HCT116 (cell line): ENCODE data around the gene SH2D1B. TPM values are rescaled to one million over a fixed set of nuclear protein-coding genes. Genes with fewer than 3 reads are reported as not detected.

Experiments
- ATAC-seq: fragments of 200-7000 bp; cut with Tn5 transposase; 2 replicates; pipeline ENCODE4 v1.9.1; 2020; ENCODE audit warnings: mild to moderate bottlenecking, moderate library complexity
- BruUV-seq: library from RNA; stranded (reverse); fragments of 400-500 nt; replicated peaks from 2 replicates; lab custom pipeline; 2021; lab: Mats Ljungman, UMichigan
- CTCF ChIA-PET: fragments of 300-600 bp; sonication (Branson Sonifier 250); formaldehyde crosslinking; loops from one replicate; lab custom pipeline; 2021; ENCODE audit warnings: antibody characterized with exemption; lab: Charles Lee
- POLR2A ChIA-PET: fragments of 300-600, 350-600 bp; sonication (Branson Sonifier 250); formaldehyde crosslinking; loops from one replicate; lab custom pipeline; 2021; ENCODE audit warnings: antibody characterized with exemption; lab: Charles Lee
- RAD21 ChIA-PET, 2 experiments: fragments of 300-600 bp; sonication (Branson Sonifier 250); formaldehyde crosslinking; loops; one replicate each; lab custom pipeline; 2023; ENCODE audit warnings: low total read pairs in 2 of 2; ENCODE audit not compliant: uncharacterized antibody in 2 of 2, unreplicated experiment in 2 of 2, low non-redundant PET in 1 of 2; lab: Charles Lee
- DNase-seq: peaks from one replicate; pipeline ENCODE4 v3.0.0-alpha.2; 2010; ENCODE audit warnings: low read depth, low spot score
- H2AFZ ChIP-seq: fragments of 200-600 bp; shearing (Covaris generic), sonication (generic); 2 replicates; pipeline ENCODE4 v1.6.1; 2017; ENCODE audit warnings: low read depth, mixed run types, mixed read lengths, antibody characterized with exemption, low read length; ENCODE audit not compliant: poor library complexity, severe bottlenecking
- H3K27ac ChIP-seq: 2 replicates; pipeline ENCODE4 v1.5.1; 2012; ENCODE audit warnings: low read depth, low read length
- H3K27me3 ChIP-seq: fragments of 200-600 bp; sonication (generic); 2 replicates; pipeline ENCODE4 v1.6.1; 2016; ENCODE audit warnings: mixed run types, low read length, mixed read lengths; ENCODE audit not compliant: insufficient read depth
- H3K36me3 ChIP-seq, 2 experiments: fragments of 200-500 bp in 1 of 2; fragments of 200-600 bp in 1 of 2; sonication (Bioruptor generic) in 1 of 2; sonication (generic) in 1 of 2; 2 replicates each; pipeline versions ENCODE4 v1.5.1 to v1.6.1; 2014 to 2016; ENCODE audit warnings: low read length in 2 of 2, inconsistent platforms in 1 of 2, mixed read lengths in 1 of 2, mixed run types in 1 of 2; ENCODE audit not compliant: insufficient read depth in 2 of 2, control insufficient read depth in 1 of 2
- H3K4me1 ChIP-seq, 2 experiments: fragments of 200-600 bp in 1 of 2; sonication (generic) in 1 of 2; 2 replicates each; pipeline versions ENCODE4 v1.5.1 to v1.6.1; 2012 to 2017; ENCODE audit warnings: low read length in 2 of 2, inconsistent platforms in 1 of 2, mild to moderate bottlenecking in 1 of 2, mixed read lengths in 1 of 2, mixed run types in 1 of 2, moderate library complexity in 1 of 2; ENCODE audit not compliant: insufficient read depth in 2 of 2, control insufficient read depth in 1 of 2
- H3K4me2 ChIP-seq: fragments of 200-600 bp; sonication (generic); 2 replicates; pipeline ENCODE4 v1.6.1; 2017; ENCODE audit warnings: mixed run types, low read length, mixed read lengths
- H3K4me3 ChIP-seq, 2 experiments: fragments of 200-600 bp in 1 of 2; sonication (generic) in 1 of 2; replicated peaks in 1 of 2; 2 replicates each; pipeline ENCODE4 v1.5.1; 2011 to 2016; ENCODE audit warnings: low read length in 2 of 2, control low read depth in 1 of 2, low read depth in 1 of 2, mild to moderate bottlenecking in 1 of 2, mixed read lengths in 1 of 2, mixed run types in 1 of 2
- H3K79me2 ChIP-seq: fragments of 200-600 bp; sonication (generic); 2 replicates; pipeline ENCODE4 v1.6.1; 2017; ENCODE audit warnings: mild to moderate bottlenecking, mixed run types, low read length, moderate library complexity, mixed read lengths; ENCODE audit not compliant: insufficient read depth
- H3K9ac ChIP-seq: fragments of 200-600 bp; sonication (generic); 2 replicates; pipeline ENCODE4 v1.6.1; 2016; ENCODE audit warnings: low read length, mixed read lengths
- H3K9me2 ChIP-seq: fragments of 200-600 bp; sonication (generic), shearing (Covaris generic); 2 replicates; pipeline ENCODE4 v1.6.1; 2017; ENCODE audit warnings: mixed run types, mild to moderate bottlenecking, moderate library complexity; ENCODE audit not compliant: insufficient read depth
- H3K9me3 ChIP-seq, 2 experiments: fragments of 200-500 bp in 1 of 2; fragments of 200-600 bp in 1 of 2; sonication (Bioruptor generic) in 1 of 2; sonication (generic) in 1 of 2; 2 replicates each; pipeline ENCODE4 v1.6.1; 2014 to 2017; ENCODE audit warnings: low read length in 2 of 2, mixed read lengths in 2 of 2, inconsistent platforms in 1 of 2, low read depth in 1 of 2, mild to moderate bottlenecking in 1 of 2, mixed run types in 1 of 2, moderate library complexity in 1 of 2; ENCODE audit not compliant: control insufficient read depth in 1 of 2, insufficient read depth in 1 of 2
- H4K20me1 ChIP-seq: fragments of 200-600 bp; sonication (generic), shearing (Covaris generic); 2 replicates; pipeline ENCODE4 v1.6.1; 2017; ENCODE audit warnings: mixed run types, mild to moderate bottlenecking, moderate library complexity; ENCODE audit not compliant: insufficient read depth
- ATF3 ChIP-seq: IDR thresholded peaks from 2 replicates; pipeline ENCODE4 v1.6.1; 2012
- CBX3 ChIP-seq: IDR thresholded peaks from 2 replicates; pipeline ENCODE4 v1.6.1; 2012; ENCODE audit warnings: low read depth
- CEBPB ChIP-seq: IDR thresholded peaks from 2 replicates; pipeline ENCODE4 v1.6.1; 2012; ENCODE audit warnings: low read depth
- CTCF ChIP-seq, 3 experiments: fragments of 200-600 bp in 1 of 3; sonication (generic) in 1 of 3; IDR thresholded peaks in 2 of 3; conservative IDR thresholded peaks in 1 of 3; 2 replicates each; pipeline ENCODE4 v1.5.1; 2012 to 2017; ENCODE audit warnings: low read depth in 2 of 3, low read length in 2 of 3, antibody characterized with exemption in 1 of 3, borderline replicate concordance in 1 of 3, control low read depth in 1 of 3, mild to moderate bottlenecking in 1 of 3, mixed read lengths in 1 of 3, mixed run types in 1 of 3, moderate library complexity in 1 of 3; ENCODE audit not compliant: insufficient read depth in 1 of 3
- EGR1 ChIP-seq: IDR thresholded peaks from 2 replicates; pipeline ENCODE4 v1.6.1; 2012; ENCODE audit warnings: low read depth
- ELF1 ChIP-seq: IDR thresholded peaks from 2 replicates; pipeline ENCODE4 v1.6.1; 2012; ENCODE audit warnings: low read depth, borderline replicate concordance
- EZH2 ChIP-seq: fragments of 200-600 bp; sonication (generic); IDR thresholded peaks from 2 replicates; pipeline ENCODE4 v1.6.1; 2017; ENCODE audit warnings: antibody characterized with exemption, mixed run types
- JUND ChIP-seq: IDR thresholded peaks from 2 replicates; pipeline ENCODE4 v1.6.1; 2012
- POLR2AphosphoS5 ChIP-seq: IDR thresholded peaks from 2 replicates; pipeline ENCODE4 v1.6.1; 2011; ENCODE audit warnings: mild to moderate bottlenecking, low read depth, low read length, moderate library complexity
- RAD21 ChIP-seq: IDR thresholded peaks from 2 replicates; pipeline ENCODE4 v1.6.1; 2012; ENCODE audit warnings: low read depth, mild to moderate bottlenecking
- SP1 ChIP-seq: IDR thresholded peaks from 2 replicates; pipeline ENCODE4 v1.6.1; 2012; ENCODE audit warnings: low read depth
- SRF ChIP-seq: IDR thresholded peaks from 2 replicates; pipeline ENCODE4 v1.6.1; 2012; ENCODE audit warnings: low read depth
- ZBTB33 ChIP-seq: IDR thresholded peaks from 2 replicates; pipeline ENCODE4 v1.6.1; 2011; ENCODE audit warnings: mild to moderate bottlenecking, low read length, moderate library complexity; ENCODE audit not compliant: insufficient replicate concordance; ENCODE audit errors: extremely low read depth
- intact Hi-C: fragments of 100-400 bp; cut with micrococcal nuclease; formaldehyde crosslinking; loops from 2 replicates; pipeline ENCODE4 v1.10.0; 2022
- total RNA-seq: library from RNA; stranded (reverse); gene quantifications from one replicate; pipeline ENCODE4 v1.2.1, GENCODE V29; 2021; ENCODE audit not compliant: unreplicated experiment

The SH2D1B gene
- total RNA-seq, 1 experiment from 2014 or later = 0.12 TPM

- no peak for TF ChIP-seq POLR2AphosphoS5
- TF ChIP-seq SRF = no peak
- TF ChIP-seq JUND = peak; percentile 79
Measured at GRCh38 chr1:162381383-162381782, 30.6 kb downstream of the SH2D1B start, which contains the start of gene C1orf226 (continued).

- TF ChIP-seq RAD21 (no peak), CEBPB (no peak), POLR2AphosphoS5 (no peak), CTCF (IDR thresholded peaks at IDR 0.05 in 2 of 3, conservative IDR thresholded peaks at IDR 0.05 in 1 of 3; ENCODE audit: borderline replicate concordance in 1 of 3, insufficient read depth in 1 of 3, low read depth in 2 of 3, low read length in 2 of 3) (no peak), EGR1 (no peak), SP1 (no peak), ZBTB33 (no peak), JUND (no peak), ATF3 (no peak), CBX3 (no peak), ELF1 (no peak), EZH2 (no peak)
- no peaks in the 10 kb centered on the region for H3K9me3 ChIP-seq
- POLR2A ChIA-PET = no interaction called here
- ATAC-seq (no peak), DNase-seq (no peak)
- H3K79me2 ChIP-seq = no peaks in the 10 kb centered on the region
- H4K20me1 ChIP-seq = no peaks in the 10 kb centered on the region
- intact Hi-C loops = no loop called here
- CTCF ChIA-PET = interaction anchor here (1.4 to 1.7 kb wide), 3 partner anchors 9 to 24 kb away, joined by 3 to 6 read pairs (median 6); no protein-coding TSS in a partner anchor
- RAD21 ChIA-PET = no interaction called here
- no peak overlapping the region for H3K4me3 ChIP-seq
- peak overlapping the region; percentile 74; the same call in 1 of the 2 replicates for H3K4me2 ChIP-seq
- H3K27ac ChIP-seq = no peak overlapping the region
- no peaks in the 10 kb centered on the region for H3K9me2 ChIP-seq
- no peak overlapping the region for H3K9ac ChIP-seq
- H3K4me1 ChIP-seq = peaks cover 23 to 30% of the 10 kb centered on the region in 2 experiments
- no peaks in the 10 kb centered on the region for H3K27me3 ChIP-seq
- no TSS peak for BruUV-seq
- H3K36me3 ChIP-seq = no peaks in the 10 kb centered on the region
- no peak overlapping the region for H2AFZ ChIP-seq
Measured at GRCh38 chr1:162380061-162380846, 31.7 kb downstream of the SH2D1B start.
